Neural cell (in vitro differentiated cells): ENCODE results near the gene CRTC1.

Source experiments
- EP300 ChIP-seq: fragments of 450-650 bp; conservative IDR thresholded peaks from 2 replicates; pipeline ENCODE4 v1.6.1; 2014; ENCODE audit warnings: antibody characterized with exemption, mild to moderate bottlenecking, moderate library complexity; ENCODE audit not compliant: poor library complexity, severe bottlenecking
- EZH2 ChIP-seq: fragments of 200-600, 300-800 bp; shearing (Covaris generic), sonication (generic); IDR thresholded peaks from 2 replicates; pipeline ENCODE4 v1.6.1; 2014; ENCODE audit warnings: antibody characterized with exemption, low read length, borderline replicate concordance, mild to moderate bottlenecking; ENCODE audit not compliant: insufficient read depth, poor library complexity, severe bottlenecking
- POLR2AphosphoS5 ChIP-seq: IDR thresholded peaks from 2 replicates; pipeline ENCODE4 v1.6.1; 2012
- RAD21 ChIP-seq: fragments of 450-650 bp; conservative IDR thresholded peaks from 2 replicates; pipeline ENCODE4 v1.6.1; 2014; ENCODE audit warnings: antibody characterized with exemption, mild to moderate bottlenecking, moderate library complexity
- TAF1 ChIP-seq: IDR thresholded peaks from 2 replicates; pipeline ENCODE4 v1.6.1; 2012; ENCODE audit warnings: low read depth
- TF ChIP-seq, protein P1 (sequence below): fragments of 450-650 bp; IDR thresholded peaks from 2 replicates; pipeline ENCODE4 v1.5.1; 2014; ENCODE audit warnings: antibody characterized with exemption, mild to moderate bottlenecking, moderate library complexity; ENCODE audit not compliant: poor library complexity, severe bottlenecking
- TF ChIP-seq, protein P2 (sequence below): IDR thresholded peaks from 2 replicates; pipeline ENCODE4 v1.6.1; 2012; ENCODE audit warnings: borderline replicate concordance

DNA sequence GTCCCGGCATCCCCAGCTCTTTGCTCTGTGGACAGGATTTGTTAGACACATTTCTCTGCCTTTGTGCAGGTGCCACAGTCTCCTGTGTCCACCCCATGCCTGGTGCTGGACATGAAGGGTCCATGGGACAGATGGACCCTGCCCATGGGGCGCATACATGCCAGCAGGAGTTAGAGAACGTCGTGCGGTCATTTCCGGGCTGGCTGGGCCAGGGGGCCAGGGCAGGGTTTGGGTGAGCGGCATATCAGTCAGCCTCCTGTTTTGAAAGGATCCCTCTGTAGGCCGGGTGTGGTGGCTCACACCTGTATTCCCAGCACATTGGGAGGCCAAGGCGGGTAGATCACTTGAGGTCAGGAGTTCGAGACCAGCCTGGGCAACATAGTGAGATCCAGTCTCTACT, 35.7 kb upstream of the CRTC1 start:
- TF ChIP-seq, protein P1, sequence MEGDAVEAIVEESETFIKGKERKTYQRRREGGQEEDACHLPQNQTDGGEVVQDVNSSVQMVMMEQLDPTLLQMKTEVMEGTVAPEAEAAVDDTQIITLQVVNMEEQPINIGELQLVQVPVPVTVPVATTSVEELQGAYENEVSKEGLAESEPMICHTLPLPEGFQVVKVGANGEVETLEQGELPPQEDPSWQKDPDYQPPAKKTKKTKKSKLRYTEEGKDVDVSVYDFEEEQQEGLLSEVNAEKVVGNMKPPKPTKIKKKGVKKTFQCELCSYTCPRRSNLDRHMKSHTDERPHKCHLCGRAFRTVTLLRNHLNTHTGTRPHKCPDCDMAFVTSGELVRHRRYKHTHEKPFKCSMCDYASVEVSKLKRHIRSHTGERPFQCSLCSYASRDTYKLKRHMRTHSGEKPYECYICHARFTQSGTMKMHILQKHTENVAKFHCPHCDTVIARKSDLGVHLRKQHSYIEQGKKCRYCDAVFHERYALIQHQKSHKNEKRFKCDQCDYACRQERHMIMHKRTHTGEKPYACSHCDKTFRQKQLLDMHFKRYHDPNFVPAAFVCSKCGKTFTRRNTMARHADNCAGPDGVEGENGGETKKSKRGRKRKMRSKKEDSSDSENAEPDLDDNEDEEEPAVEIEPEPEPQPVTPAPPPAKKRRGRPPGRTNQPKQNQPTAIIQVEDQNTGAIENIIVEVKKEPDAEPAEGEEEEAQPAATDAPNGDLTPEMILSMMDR = no peak
- TF ChIP-seq EZH2 (no peak), POLR2AphosphoS5 (no peak), EP300 (no peak), TAF1 (no peak), RAD21 (no peak)
- TF ChIP-seq, protein P2, sequence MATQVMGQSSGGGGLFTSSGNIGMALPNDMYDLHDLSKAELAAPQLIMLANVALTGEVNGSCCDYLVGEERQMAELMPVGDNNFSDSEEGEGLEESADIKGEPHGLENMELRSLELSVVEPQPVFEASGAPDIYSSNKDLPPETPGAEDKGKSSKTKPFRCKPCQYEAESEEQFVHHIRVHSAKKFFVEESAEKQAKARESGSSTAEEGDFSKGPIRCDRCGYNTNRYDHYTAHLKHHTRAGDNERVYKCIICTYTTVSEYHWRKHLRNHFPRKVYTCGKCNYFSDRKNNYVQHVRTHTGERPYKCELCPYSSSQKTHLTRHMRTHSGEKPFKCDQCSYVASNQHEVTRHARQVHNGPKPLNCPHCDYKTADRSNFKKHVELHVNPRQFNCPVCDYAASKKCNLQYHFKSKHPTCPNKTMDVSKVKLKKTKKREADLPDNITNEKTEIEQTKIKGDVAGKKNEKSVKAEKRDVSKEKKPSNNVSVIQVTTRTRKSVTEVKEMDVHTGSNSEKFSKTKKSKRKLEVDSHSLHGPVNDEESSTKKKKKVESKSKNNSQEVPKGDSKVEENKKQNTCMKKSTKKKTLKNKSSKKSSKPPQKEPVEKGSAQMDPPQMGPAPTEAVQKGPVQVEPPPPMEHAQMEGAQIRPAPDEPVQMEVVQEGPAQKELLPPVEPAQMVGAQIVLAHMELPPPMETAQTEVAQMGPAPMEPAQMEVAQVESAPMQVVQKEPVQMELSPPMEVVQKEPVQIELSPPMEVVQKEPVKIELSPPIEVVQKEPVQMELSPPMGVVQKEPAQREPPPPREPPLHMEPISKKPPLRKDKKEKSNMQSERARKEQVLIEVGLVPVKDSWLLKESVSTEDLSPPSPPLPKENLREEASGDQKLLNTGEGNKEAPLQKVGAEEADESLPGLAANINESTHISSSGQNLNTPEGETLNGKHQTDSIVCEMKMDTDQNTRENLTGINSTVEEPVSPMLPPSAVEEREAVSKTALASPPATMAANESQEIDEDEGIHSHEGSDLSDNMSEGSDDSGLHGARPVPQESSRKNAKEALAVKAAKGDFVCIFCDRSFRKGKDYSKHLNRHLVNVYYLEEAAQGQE = no peak
